Breast epithelium (tissue), 4 donors: ENCODE data around the gene OR6K6. TPM values are rescaled to one million over a fixed set of nuclear protein-coding genes. Genes with fewer than 3 reads are reported as not detected.

Experiments used
- DNase-seq, 2 donors: peaks; one replicate each; pipeline ENCODE4 v3.0.0-alpha.2; 2019; ENCODE audit warnings: low spot score in 2 of 2
- H3K27ac ChIP-seq, 2 donors: fragments of 200-600 bp; sonication (generic) in 1 of 2; one replicate each; pipeline ENCODE4 v1.5.1; 2016 to 2019; ENCODE audit warnings: mild to moderate bottlenecking in 1 of 2
- H3K27me3 ChIP-seq, 2 donors: fragments of 200-600 bp; sonication (generic) in 1 of 2; one replicate each; pipeline versions ENCODE4 v1.5.1 to v1.6.0; 2017 to 2019; ENCODE audit warnings: control low read depth in 1 of 2, mild to moderate bottlenecking in 1 of 2
- H3K36me3 ChIP-seq: fragments of 200-600 bp; one replicate; pipeline ENCODE4 v1.5.1; 2019
- H3K4me1 ChIP-seq, 2 donors: fragments of 200-600 bp; sonication (generic); one replicate each; pipeline ENCODE4 v1.5.1; 2016 to 2019; ENCODE audit warnings: control low read depth in 1 of 2
- H3K4me3 ChIP-seq, 3 donors: fragments of 200-600 bp; sonication (generic); 1 replicate in 2 of 3; 2 replicates in 1 of 3; pipeline ENCODE4 v1.5.1; 2016 to 2019; ENCODE audit warnings: mild to moderate bottlenecking in 3 of 3, moderate library complexity in 2 of 3
- H3K9me3 ChIP-seq, 2 donors: fragments of 200-600 bp; sonication (generic) in 1 of 2; one replicate each; pipeline ENCODE4 v1.5.1; 2016 to 2019; ENCODE audit warnings: control low read depth in 1 of 2
- POLR2A ChIP-seq: fragments of 450-650 bp; IDR thresholded peaks from one replicate; pipeline ENCODE4 v1.6.1; 2016; ENCODE audit warnings: antibody characterized with exemption, mild to moderate bottlenecking, moderate library complexity
- POLR2AphosphoS5 ChIP-seq, 3 donors: sonication (generic); formaldehyde crosslinking; IDR thresholded peaks; one replicate each; pipeline ENCODE4 v1.6.1; 2017; ENCODE audit warnings: antibody characterized with exemption in 3 of 3
- intact Hi-C: fragments of 100-400 bp; cut with DNase I; formaldehyde crosslinking; loops from one replicate; pipeline ENCODE4 v1.15.1; 2023; ENCODE audit warnings: low total_unique reads
- total RNA-seq, 3 donors: library from RNA; depleted of rRNA; stranded (reverse); fragments of >200 nt; gene quantifications; one replicate each; pipeline ENCODE4 v1.1.0, GENCODE V29; 2016
- TF ChIP-seq, protein P1 (sequence below), 3 donors: fragments of 450-650 bp; IDR thresholded peaks; one replicate each; pipeline ENCODE4 v1.5.1; 2016 to 2017; ENCODE audit warnings: antibody characterized with exemption in 3 of 3, mild to moderate bottlenecking in 3 of 3, moderate library complexity in 3 of 3

Gene OR6K6
- total RNA-seq, 3 donors from 2014 or later: not detected

DNA sequence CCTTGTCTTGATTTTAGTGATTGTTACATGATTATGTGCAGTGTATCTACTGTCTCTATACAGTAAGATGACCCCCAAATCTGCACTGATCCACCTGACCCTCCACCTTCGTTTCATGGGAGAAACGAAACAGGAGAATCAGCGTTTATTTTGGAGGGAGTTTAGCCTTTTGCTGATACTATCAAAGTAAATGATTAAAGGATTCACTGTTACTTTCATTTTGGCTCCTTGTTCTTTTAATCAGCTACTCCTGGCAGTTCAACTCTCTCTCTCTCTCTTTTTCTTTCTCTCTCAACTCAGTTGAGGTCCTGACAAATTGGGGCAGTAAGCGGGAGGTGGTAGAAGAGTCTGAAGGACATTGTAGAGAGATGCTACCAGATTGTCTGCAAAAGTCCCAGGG is 24.1 kb upstream of the OR6K6 start:
- H3K36me3 ChIP-seq: no peaks in the 10 kb centered on the region
- no peak overlapping the region for H3K27ac ChIP-seq
- TF ChIP-seq, protein P1, sequence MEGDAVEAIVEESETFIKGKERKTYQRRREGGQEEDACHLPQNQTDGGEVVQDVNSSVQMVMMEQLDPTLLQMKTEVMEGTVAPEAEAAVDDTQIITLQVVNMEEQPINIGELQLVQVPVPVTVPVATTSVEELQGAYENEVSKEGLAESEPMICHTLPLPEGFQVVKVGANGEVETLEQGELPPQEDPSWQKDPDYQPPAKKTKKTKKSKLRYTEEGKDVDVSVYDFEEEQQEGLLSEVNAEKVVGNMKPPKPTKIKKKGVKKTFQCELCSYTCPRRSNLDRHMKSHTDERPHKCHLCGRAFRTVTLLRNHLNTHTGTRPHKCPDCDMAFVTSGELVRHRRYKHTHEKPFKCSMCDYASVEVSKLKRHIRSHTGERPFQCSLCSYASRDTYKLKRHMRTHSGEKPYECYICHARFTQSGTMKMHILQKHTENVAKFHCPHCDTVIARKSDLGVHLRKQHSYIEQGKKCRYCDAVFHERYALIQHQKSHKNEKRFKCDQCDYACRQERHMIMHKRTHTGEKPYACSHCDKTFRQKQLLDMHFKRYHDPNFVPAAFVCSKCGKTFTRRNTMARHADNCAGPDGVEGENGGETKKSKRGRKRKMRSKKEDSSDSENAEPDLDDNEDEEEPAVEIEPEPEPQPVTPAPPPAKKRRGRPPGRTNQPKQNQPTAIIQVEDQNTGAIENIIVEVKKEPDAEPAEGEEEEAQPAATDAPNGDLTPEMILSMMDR (IDR thresholded peaks at IDR 0.05): no peak
- no peak for TF ChIP-seq POLR2A
- no peak for TF ChIP-seq POLR2AphosphoS5 (IDR thresholded peaks at IDR 0.05)
- no peaks in the 10 kb centered on the region for H3K27me3 ChIP-seq
- no peak overlapping the region for H3K4me3 ChIP-seq
- DNase-seq: no peak
- no peaks in the 10 kb centered on the region for H3K9me3 ChIP-seq
- H3K4me1 ChIP-seq: no peaks in the 10 kb centered on the region
- intact Hi-C loops: no loop called here

- no peak for DNase-seq
- TF ChIP-seq POLR2A (no peak), POLR2AphosphoS5 (IDR thresholded peaks at IDR 0.05) (no peak)
- TF ChIP-seq, protein P1 (IDR thresholded peaks at IDR 0.05): no peak
- Histone ChIP-seq H3K36me3 (no peaks in the 10 kb centered on the region), H3K9me3 (no peaks in the 10 kb centered on the region), H3K27me3 (no peaks in the 10 kb centered on the region), H3K27ac (no peak overlapping the region), H3K4me3 (no peak overlapping the region), H3K4me1 (no peaks in the 10 kb centered on the region)
- intact Hi-C loops: no loop called here
These were observed 22.8 kb upstream of the OR6K6 start for GRCh38 chr1:158731707-158732106.

GRCh38 chr1:158732524-158732923 is 22.0 kb upstream of the OR6K6 start:
- no peak for DNase-seq
- Histone ChIP-seq H3K4me1 (no peaks in the 10 kb centered on the region), H3K27me3 (no peaks in the 10 kb centered on the region), H3K27ac (no peak overlapping the region), H3K9me3 (no peaks in the 10 kb centered on the region), H3K36me3 (no peaks in the 10 kb centered on the region), H3K4me3 (no peak overlapping the region)
- no peak for TF ChIP-seq POLR2A
- TF ChIP-seq, protein P1 (IDR thresholded peaks at IDR 0.05): no peak
- no peak for TF ChIP-seq POLR2AphosphoS5 (IDR thresholded peaks at IDR 0.05)
- intact Hi-C loops: no loop called here

- Histone ChIP-seq H3K27ac (no peak overlapping the region), H3K4me3 (no peak overlapping the region), H3K36me3 (no peaks in the 10 kb centered on the region), H3K27me3 (no peaks in the 10 kb centered on the region), H3K9me3 (no peaks in the 10 kb centered on the region), H3K4me1 (no peaks in the 10 kb centered on the region)
- TF ChIP-seq POLR2AphosphoS5 (IDR thresholded peaks at IDR 0.05) (no peak), POLR2A (no peak)
- TF ChIP-seq, protein P1 (IDR thresholded peaks at IDR 0.05): no peak
- intact Hi-C loops: loop anchor here (2.0 kb wide), 1 partner anchor 13 kb away; no protein-coding TSS in a partner anchor
- DNase-seq: no peak
These were observed 18.7 kb upstream of the OR6K6 start for GRCh38 chr1:158735848-158736247.

- Histone ChIP-seq H3K4me3 (no peak overlapping the region), H3K9me3 (no peaks in the 10 kb centered on the region), H3K4me1 (no peaks in the 10 kb centered on the region), H3K27ac (no peak overlapping the region), H3K27me3 (no peaks in the 10 kb centered on the region), H3K36me3 (no peaks in the 10 kb centered on the region)
- intact Hi-C loops: no loop called here
- DNase-seq: no peak
- TF ChIP-seq POLR2AphosphoS5 (IDR thresholded peaks at IDR 0.05): no peak
- TF ChIP-seq, protein P1 (IDR thresholded peaks at IDR 0.05): no peak
- no peak for TF ChIP-seq POLR2A
These were observed 2.3 kb upstream of the OR6K6 start for GRCh38 chr1:158752155-158752712.
